ENCODE data around the gene GCH1. TPM values are rescaled to one million over a fixed set of nuclear protein-coding genes. Genes with fewer than 3 reads are reported as not detected.

GCH1 gene
- total RNA-seq, 2 experiments from 2014 or later: 18.4 to 20.4 TPM

- TF ChIP-seq CTCF (IDR thresholded peaks at IDR 0.05): no peak
- Mint-ChIP-seq H3K4me1 (ENCODE audit: low read depth) (no peaks in the 10 kb centered on the region), H3K27ac (no peak overlapping the region), H3K36me3 (ENCODE audit: low read depth) (no peaks in the 10 kb centered on the region), H3K9me3 (no peaks in the 10 kb centered on the region), H3K4me3 (no peak overlapping the region), H3K27me3 (peaks cover 11% of the 10 kb centered on the region)
- Histone ChIP-seq H3K36me3 (ENCODE audit: insufficient read depth, low read length) (no peaks in the 10 kb centered on the region), H3K27me3 (ENCODE audit: control insufficient read depth in 1 of 2, insufficient read depth in 2 of 2, low read length in 2 of 2) (no peaks in the 10 kb centered on the region), H3K4me1 (ENCODE audit: insufficient read depth, low read length) (no peaks in the 10 kb centered on the region), H3K4me3 (ENCODE audit: low read length) (no peak overlapping the region), H3K27ac (ENCODE audit: low read depth in 1 of 2, low read length in 2 of 2) (no peak overlapping the region), H3K9me3 (ENCODE audit: control insufficient read depth in 1 of 2, insufficient read depth in 1 of 2, low read length in 2 of 2) (no peaks in the 10 kb centered on the region)
- ChIA-PET CTCF (no interaction called here), POLR2A (no interaction called here)
- ATAC-seq (ENCODE audit: poor library complexity): no peak
- intact Hi-C loops (cut with DNase I, micrococcal nuclease): no loop called here
- no peak for DNase-seq
These were observed 87.1 kb downstream of the GCH1 start for GRCh38 chr14:54815515-54815914.

- peaks cover 8% of the 10 kb centered on the region for H3K27me3 Mint-ChIP-seq
- no peak for ATAC-seq (ENCODE audit: poor library complexity)
- H3K4me1 Mint-ChIP-seq (ENCODE audit: low read depth): no peaks in the 10 kb centered on the region
- no peaks in the 10 kb centered on the region for H3K36me3 Mint-ChIP-seq (ENCODE audit: low read depth)
- no peaks in the 10 kb centered on the region for H3K36me3 ChIP-seq (ENCODE audit: insufficient read depth, low read length)
- H3K9me3 Mint-ChIP-seq: no peaks in the 10 kb centered on the region
- H3K27ac ChIP-seq (ENCODE audit: low read depth in 1 of 2, low read length in 2 of 2): no peak overlapping the region
- no peak overlapping the region for H3K4me3 Mint-ChIP-seq
- no peaks in the 10 kb centered on the region for H3K4me1 ChIP-seq (ENCODE audit: insufficient read depth, low read length)
- no peak overlapping the region for H3K27ac Mint-ChIP-seq
- no peaks in the 10 kb centered on the region for H3K27me3 ChIP-seq (ENCODE audit: control insufficient read depth in 1 of 2, insufficient read depth in 2 of 2, low read length in 2 of 2)
- TF ChIP-seq CTCF (IDR thresholded peaks at IDR 0.05): no peak
- H3K4me3 ChIP-seq (ENCODE audit: low read length): no peak overlapping the region
- CTCF ChIA-PET: no interaction called here
- POLR2A ChIA-PET: no interaction called here
- intact Hi-C loops (cut with DNase I, micrococcal nuclease): no loop called here
- H3K9me3 ChIP-seq (ENCODE audit: control insufficient read depth in 1 of 2, insufficient read depth in 1 of 2, low read length in 2 of 2): no peaks in the 10 kb centered on the region
- DNase-seq: no peak
These were observed 87.6 kb downstream of the GCH1 start for GRCh38 chr14:54815016-54815415.

GRCh38 chr14:54814076-54814475 lies 88.5 kb downstream of the GCH1 start:
- no peak overlapping the region for H3K27ac Mint-ChIP-seq
- intact Hi-C loops (cut with DNase I, micrococcal nuclease): no loop called here
- POLR2A ChIA-PET: no interaction called here
- no peak for TF ChIP-seq CTCF (IDR thresholded peaks at IDR 0.05)
- H3K27me3 Mint-ChIP-seq: peaks cover 3% of the 10 kb centered on the region
- CTCF ChIA-PET: no interaction called here
- Histone ChIP-seq H3K9me3 (ENCODE audit: control insufficient read depth in 1 of 2, insufficient read depth in 1 of 2, low read length in 2 of 2) (no peaks in the 10 kb centered on the region), H3K27me3 (ENCODE audit: control insufficient read depth in 1 of 2, insufficient read depth in 2 of 2, low read length in 2 of 2) (no peaks in the 10 kb centered on the region), H3K4me3 (ENCODE audit: low read length) (no peak overlapping the region), H3K36me3 (ENCODE audit: insufficient read depth, low read length) (no peaks in the 10 kb centered on the region), H3K4me1 (ENCODE audit: insufficient read depth, low read length) (no peaks in the 10 kb centered on the region), H3K27ac (ENCODE audit: low read depth in 1 of 2, low read length in 2 of 2) (no peak overlapping the region)
- no peak overlapping the region for H3K4me3 Mint-ChIP-seq
- H3K4me1 Mint-ChIP-seq (ENCODE audit: low read depth): no peaks in the 10 kb centered on the region
- no peaks in the 10 kb centered on the region for H3K9me3 Mint-ChIP-seq
- ATAC-seq (ENCODE audit: poor library complexity): no peak
- DNase-seq: peak in 1 of 14 experiments; percentile 11
- no peaks in the 10 kb centered on the region for H3K36me3 Mint-ChIP-seq (ENCODE audit: low read depth)
